IPS DF 6.9 (cell line): Measurements from ENCODE around the gene SPTBN5.

ENCODE experiments used
- DNase-seq: peaks from one replicate; pipeline ENCODE4 v3.0.0-alpha.2; 2013; ENCODE audit warnings: low read depth, low spot score
- H3K27ac ChIP-seq: one replicate; pipeline ENCODE4 v1.5.1; 2013; ENCODE audit warnings: low read length, control low read depth
- H3K27me3 ChIP-seq: 2 replicates; pipeline ENCODE4 v1.6.1; 2013; ENCODE audit warnings: mild to moderate bottlenecking, low read length; ENCODE audit not compliant: control insufficient read depth, insufficient read depth
- H3K36me3 ChIP-seq: 2 replicates; pipeline ENCODE4 v1.6.1; 2013; ENCODE audit warnings: low read length; ENCODE audit not compliant: control insufficient read depth, insufficient read depth
- H3K4me1 ChIP-seq: 2 replicates; pipeline ENCODE4 v1.6.1; 2013; ENCODE audit warnings: low read length; ENCODE audit not compliant: control insufficient read depth, insufficient read depth
- H3K4me3 ChIP-seq: 2 replicates; pipeline ENCODE4 v1.5.1; 2013; ENCODE audit warnings: mild to moderate bottlenecking, low read length
- H3K9me3 ChIP-seq: 2 replicates; pipeline ENCODE4 v1.6.1; 2013; ENCODE audit warnings: low read length, inconsistent platforms; ENCODE audit not compliant: control insufficient read depth, insufficient read depth
- WGBS: extraction: QIAGEN DNeasy Blood & Tissue Kit; methylation state at CpG from one replicate; pipeline ENCODE4 v1.1.7; 2013; ENCODE audit warnings: mixed read lengths, missing lambda C conversion rate; ENCODE audit not compliant: insufficient read length, insufficient coverage; 5-methylcytosine and 5-hydroxymethylcytosine counted together

Gene SPTBN5

DNA sequence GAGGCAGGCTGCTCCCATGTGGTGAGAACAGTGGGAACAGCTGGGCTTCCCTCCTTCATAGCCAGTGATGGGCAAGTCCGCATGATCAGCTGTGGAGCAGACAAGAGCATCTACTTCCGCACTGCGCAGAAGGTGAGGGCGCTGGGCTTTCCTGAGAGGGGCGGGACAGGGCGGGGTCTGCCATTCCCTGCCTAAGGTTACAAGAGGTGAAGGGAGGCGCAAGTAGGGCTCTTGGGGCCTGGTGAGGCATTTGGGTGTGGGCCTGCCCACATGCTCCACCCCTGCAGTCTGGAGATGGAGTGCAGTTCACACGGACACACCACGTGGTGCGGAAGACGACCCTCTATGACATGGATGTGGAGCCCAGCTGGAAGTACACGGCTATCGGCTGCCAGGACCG, 76.5 kb downstream of the SPTBN5 start:
- 0 out of 2 replicates have a peak, but pooled peaks cover 5% of the 10 kb centered on the region for H3K36me3 ChIP-seq
- H3K27ac ChIP-seq = no peak overlapping the region

DNA sequence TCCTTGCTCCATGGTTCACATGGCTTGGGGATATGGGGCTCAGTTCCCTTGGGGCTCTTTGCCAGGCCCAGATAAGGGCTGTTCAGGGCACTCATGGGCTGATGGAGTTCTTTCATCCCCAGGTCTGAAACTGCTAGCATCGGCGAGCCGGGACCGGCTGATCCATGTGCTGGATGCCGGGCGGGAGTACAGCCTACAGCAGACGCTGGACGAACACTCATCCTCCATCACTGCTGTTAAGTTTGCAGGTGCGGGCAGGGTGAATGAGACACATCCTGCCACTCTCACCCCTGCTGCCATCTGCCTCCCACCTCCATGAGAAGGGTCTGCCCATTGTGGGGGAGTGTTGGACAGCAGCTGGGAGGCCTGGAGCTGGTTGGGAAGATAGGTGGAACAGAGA, 77.1 kb downstream of the SPTBN5 start:
- Histone ChIP-seq H3K4me3 (no peak overlapping the region), H3K4me1 (no peaks in the 10 kb centered on the region), H3K36me3 (0 out of 2 replicates have a peak, but pooled peaks cover 5% of the 10 kb centered on the region), H3K27me3 (no peaks in the 10 kb centered on the region), H3K27ac (no peak overlapping the region), H3K9me3 (no peaks in the 10 kb centered on the region)
- no peak for DNase-seq
- WGBS = no CpG with 5 or more reads among the region's 9 CpGs

More for the DNA sequence above, 76.5 kb downstream of the SPTBN5 start:
- no peaks in the 10 kb centered on the region for H3K9me3 ChIP-seq
- no peaks in the 10 kb centered on the region for H3K4me1 ChIP-seq
- H3K4me3 ChIP-seq = no peak overlapping the region
- no CpG with 5 or more reads among the region's 14 CpGs for WGBS
- no peaks in the 10 kb centered on the region for H3K27me3 ChIP-seq
- DNase-seq = no peak

DNA sequence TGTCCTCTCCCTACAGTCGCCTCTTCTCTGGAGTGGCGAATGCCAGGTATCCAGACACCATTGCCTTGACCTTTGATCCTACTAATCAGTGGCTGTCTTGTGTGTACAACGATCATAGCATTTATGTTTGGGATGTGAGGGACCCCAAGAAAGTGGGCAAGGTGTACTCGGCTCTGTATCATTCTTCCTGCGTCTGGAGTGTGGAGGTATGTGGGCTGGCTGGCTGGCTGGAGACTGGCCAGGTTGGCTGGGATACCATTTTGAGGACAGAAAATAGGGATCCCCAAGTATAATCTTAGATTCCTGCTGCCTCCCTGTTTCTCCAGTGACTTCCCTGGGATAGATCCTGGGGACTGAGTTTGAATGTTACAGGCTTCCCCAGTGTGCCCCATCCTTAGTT, 79.3 kb downstream of the SPTBN5 start:
- WGBS = no CpG with 5 or more reads among the region's 5 CpGs
- H3K36me3 ChIP-seq = 0 out of 2 replicates have a peak, but pooled peaks cover 5% of the 10 kb centered on the region
- H3K27me3 ChIP-seq = no peaks in the 10 kb centered on the region
- H3K9me3 ChIP-seq = no peaks in the 10 kb centered on the region
- H3K4me3 ChIP-seq = no peak overlapping the region
- no peaks in the 10 kb centered on the region for H3K4me1 ChIP-seq
- H3K27ac ChIP-seq = no peak overlapping the region
- no peak for DNase-seq

DNA sequence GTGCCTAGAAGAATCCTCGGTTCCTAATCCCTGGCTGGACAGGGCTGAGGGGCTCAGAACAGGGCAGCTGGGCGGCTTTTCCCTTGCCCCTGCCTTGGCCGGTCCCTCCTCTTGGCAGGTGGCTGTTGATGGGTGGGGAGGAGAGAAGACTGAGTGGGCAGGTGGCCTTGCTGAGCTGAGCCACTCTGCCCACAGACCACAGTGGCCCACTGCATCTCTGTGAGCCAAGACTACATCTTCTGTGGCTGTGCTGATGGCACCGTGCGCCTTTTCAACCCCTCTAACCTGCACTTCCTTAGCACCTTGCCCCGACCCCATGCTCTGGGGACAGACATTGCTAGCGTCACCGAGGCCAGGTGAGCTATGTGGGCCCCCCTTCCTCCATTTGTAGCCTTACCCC, 80.4 kb downstream of the SPTBN5 start:
- WGBS = no CpG with 5 or more reads among the region's 8 CpGs
- H3K9me3 ChIP-seq = no peaks in the 10 kb centered on the region
- H3K36me3 ChIP-seq = 0 out of 2 replicates have a peak, but pooled peaks cover 2% of the 10 kb centered on the region

DNA sequence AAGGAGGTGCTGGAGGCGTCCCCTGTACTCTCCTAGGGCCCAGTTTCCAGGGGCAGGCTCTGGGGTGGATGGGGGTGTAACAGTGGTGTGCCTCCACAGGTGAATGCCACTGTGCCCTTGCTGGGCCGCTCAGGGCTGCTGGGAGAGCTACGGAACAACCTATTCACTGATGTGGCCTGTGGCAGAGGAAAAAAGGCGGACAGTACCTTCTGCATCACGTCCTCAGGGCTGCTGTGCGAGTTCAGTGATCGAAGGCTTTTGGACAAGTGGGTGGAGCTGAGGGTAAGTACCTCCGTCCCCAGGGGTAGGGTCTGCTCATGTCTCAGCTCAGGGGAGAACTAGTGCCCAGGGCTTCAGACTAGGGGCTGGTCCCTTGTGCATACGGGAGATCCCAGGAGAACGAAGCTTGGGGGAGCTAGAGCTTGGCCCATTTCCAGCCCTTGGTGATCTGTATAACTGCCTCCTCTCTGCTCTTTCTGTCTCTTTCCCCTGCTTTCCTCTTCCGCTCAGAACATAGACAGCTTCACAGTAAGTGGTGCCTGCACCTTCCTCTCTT, 81.0 kb downstream of the SPTBN5 start:
- DNase-seq = no peak
- Histone ChIP-seq H3K4me3 (no peak overlapping the region), H3K9me3 (no peaks in the 10 kb centered on the region), H3K4me1 (no peaks in the 10 kb centered on the region), H3K27ac (no peak overlapping the region), H3K27me3 (no peaks in the 10 kb centered on the region), H3K36me3 (0 out of 2 replicates have a peak, but pooled peaks cover 2% of the 10 kb centered on the region)
- no CpG with 5 or more reads among the region's 11 CpGs for WGBS

More for the DNA sequence above, 80.4 kb downstream of the SPTBN5 start:
- H3K4me3 ChIP-seq = no peak overlapping the region
- no peaks in the 10 kb centered on the region for H3K27me3 ChIP-seq
- no peak for DNase-seq
- no peaks in the 10 kb centered on the region for H3K4me1 ChIP-seq
- no peak overlapping the region for H3K27ac ChIP-seq

DNA sequence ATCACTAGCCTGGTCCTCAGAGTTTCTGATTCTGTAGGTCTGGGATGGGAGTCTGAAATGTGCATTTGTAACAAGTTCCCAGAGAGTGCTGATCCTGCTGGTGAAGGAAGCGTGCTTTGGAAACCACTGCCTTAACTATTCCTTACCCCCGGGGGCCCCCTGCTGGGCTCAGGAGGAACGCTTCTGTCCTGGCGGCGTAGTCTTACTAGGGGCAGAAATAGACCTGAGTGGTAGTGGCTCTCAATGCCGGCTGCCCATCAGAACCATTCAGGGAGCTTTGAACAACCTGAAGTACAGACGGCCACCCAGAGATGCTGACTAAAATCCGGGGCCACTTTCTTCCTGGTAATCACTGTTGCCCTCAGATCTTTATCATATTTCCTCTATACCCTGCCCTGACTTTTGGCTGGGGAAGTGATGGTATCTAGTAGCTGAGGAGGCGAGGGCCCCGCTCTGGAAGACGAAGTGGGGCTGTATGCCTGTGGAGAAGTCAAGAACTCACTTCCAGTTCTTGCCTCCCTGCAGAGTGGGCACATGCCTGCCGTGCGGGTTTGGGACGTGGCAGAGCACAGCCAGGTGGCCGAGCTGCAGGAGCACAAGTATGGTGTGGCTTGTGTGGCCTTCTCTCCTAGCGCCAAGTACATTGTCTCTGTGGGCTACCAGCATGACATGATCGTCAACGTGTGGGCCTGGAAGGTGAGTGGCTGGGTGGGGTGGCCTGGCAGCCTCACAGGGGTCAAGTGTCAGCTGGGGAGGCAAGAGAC, 82.2 kb downstream of the SPTBN5 start:
- no peak overlapping the region for H3K27ac ChIP-seq

DNA sequence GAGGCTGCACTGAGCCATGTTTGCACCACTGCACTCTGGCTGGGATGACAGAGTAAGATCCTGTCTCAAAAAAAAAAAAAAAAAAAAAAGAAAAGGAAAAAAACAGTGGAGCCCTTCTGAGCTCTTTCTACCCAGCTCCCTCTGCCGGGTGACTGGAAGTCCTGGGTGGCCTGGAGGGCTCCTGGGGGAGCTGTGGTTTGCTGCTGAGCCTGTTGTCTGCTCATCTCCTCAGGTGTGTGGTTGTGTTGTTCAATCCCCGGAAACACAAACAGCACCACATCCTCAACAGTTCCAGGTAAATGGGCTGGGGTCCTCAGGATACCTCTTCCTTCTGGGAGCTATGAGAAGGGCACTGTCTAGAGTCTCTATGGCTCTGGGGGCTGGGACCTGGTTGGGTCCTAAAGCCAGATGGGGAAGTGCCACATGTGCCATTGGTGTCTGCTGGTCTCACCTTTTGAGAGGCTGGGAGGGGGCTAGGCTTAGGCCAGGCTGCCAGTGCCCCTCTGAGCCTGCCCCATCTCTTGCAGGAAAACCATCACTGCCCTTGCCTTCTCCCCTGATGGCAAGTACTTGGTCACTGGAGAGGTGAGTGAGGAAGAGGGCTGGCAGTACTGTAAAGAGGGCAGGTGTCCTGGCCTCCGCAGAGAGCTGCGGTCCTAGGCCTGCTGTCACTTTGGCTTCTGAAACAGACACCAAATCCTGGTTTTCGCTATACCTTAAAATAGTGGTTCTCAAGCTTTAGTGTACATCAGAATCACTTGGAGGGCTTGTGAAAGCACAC, 83.0 kb downstream of the SPTBN5 start:
- H3K4me1 ChIP-seq = no peaks in the 10 kb centered on the region
- H3K9me3 ChIP-seq = no peaks in the 10 kb centered on the region
- H3K27me3 ChIP-seq = no peaks in the 10 kb centered on the region
- H3K4me3 ChIP-seq = no peak overlapping the region
- no peak overlapping the region for H3K27ac ChIP-seq
- no peak for DNase-seq
- no CpG with 5 or more reads among the region's 5 CpGs for WGBS
- H3K36me3 ChIP-seq = no peaks in the 10 kb centered on the region

More for the DNA sequence above, 82.2 kb downstream of the SPTBN5 start:
- Histone ChIP-seq H3K4me3 (no peak overlapping the region), H3K36me3 (no peaks in the 10 kb centered on the region), H3K9me3 (no peaks in the 10 kb centered on the region), H3K27me3 (no peaks in the 10 kb centered on the region), H3K4me1 (no peaks in the 10 kb centered on the region)
- no CpG with 5 or more reads among the region's 18 CpGs for WGBS
- DNase-seq = peak; percentile 47

DNA sequence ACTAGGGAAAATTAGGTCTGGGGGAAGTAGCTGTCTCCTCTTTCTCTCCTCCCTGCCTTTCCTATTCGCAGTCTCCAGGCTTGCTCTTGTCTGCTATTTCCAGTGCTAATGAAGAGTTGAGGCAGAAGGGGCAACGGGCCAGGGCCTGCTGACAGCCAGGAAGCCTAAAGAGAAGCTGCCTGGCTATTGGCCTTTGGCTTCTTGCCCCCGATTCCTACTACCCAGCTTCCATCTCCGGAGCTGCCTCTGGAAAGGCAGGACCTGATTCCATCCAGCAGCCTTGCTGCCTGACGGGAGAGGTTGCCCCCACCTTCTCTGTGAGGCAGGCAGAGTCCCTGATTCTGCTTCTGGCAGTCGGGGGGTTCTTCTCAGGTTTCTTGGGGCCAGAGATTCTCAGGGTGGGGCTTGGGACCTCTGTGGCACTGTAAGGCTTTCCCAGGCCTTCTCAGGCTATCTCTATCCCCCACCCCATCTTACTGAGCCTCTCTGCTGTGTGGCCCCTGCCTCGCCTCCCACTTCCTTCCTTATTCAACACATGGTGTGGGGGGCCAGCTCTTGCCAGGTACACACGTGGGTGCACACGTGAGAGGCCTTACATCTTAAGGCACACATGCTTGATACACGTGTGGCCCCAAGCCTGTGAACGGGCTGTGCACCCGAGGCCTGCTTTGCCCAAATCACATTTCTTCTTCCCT, 84.2 kb downstream of the SPTBN5 start:
- no peak overlapping the region for H3K27ac ChIP-seq
- no CpG with 5 or more reads among the region's 12 CpGs for WGBS

DNA sequence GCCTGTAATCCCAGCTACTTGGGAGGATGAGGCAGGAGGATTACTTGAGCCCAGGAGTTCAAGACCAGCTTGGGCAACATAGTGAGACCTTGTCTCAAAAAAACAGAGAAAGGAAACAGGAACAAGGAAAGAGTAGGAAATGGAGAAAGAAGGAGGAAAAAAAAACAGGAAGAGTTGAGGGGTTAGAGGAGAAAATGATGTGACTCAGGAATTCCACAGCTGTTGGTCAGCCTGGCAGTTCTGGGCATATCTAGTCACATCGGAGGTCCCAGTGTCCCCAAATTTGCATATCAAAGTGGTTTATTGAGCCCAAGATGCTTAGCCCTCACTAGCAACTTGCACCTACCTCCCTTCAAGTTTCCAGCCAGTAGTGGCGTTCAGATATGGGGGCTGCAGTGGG, 84.7 kb downstream of the SPTBN5 start:
- no peaks in the 10 kb centered on the region for H3K36me3 ChIP-seq
- H3K27ac ChIP-seq = no peak overlapping the region
- H3K9me3 ChIP-seq = no peaks in the 10 kb centered on the region
- no peak for DNase-seq
- WGBS = no CpG with 5 or more reads among the region's 2 CpGs
- H3K4me1 ChIP-seq = no peaks in the 10 kb centered on the region
- no peak overlapping the region for H3K4me3 ChIP-seq
- H3K27me3 ChIP-seq = no peaks in the 10 kb centered on the region

More for the DNA sequence above, 84.2 kb downstream of the SPTBN5 start:
- H3K9me3 ChIP-seq = no peaks in the 10 kb centered on the region
- H3K4me3 ChIP-seq = no peak overlapping the region
- H3K27me3 ChIP-seq = no peaks in the 10 kb centered on the region
- no peak for DNase-seq
- H3K4me1 ChIP-seq = no peaks in the 10 kb centered on the region
- H3K36me3 ChIP-seq = no peaks in the 10 kb centered on the region
